ENCODE results near the gene AKR1A1.
"Not testable (repeated sequence)": the region's sequence is repeated elsewhere in the genome, so short reads cannot be mapped to it uniquely, and the experiment has no call there.

The AKR1A1 gene

DNA sequence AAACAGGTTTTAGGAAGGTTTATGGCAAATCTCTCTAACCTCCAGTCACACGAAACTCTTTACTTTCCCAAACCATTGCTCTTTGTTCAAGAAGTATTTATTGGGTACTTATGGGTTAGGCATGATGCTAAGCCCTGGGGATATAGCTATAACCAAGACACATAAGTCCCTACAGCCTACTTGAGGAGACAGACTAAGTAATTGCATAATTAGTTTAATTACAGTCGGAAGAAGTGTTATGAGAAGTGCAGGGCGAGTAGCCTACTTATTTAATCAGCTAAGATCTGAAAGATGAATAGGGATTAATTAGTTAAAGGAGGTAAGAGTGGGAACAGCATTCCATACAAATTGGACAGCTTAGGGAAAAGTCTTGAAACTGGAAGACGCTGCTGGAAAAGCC is 20.0 kb downstream of the AKR1A1 start:
- no peak for DNase-seq (ENCODE audit: low spot score)

- no peak for DNase-seq (ENCODE audit: low spot score)
Measured at GRCh38 chr1:45573231-45573804, 22.7 kb downstream of the AKR1A1 start.

DNA sequence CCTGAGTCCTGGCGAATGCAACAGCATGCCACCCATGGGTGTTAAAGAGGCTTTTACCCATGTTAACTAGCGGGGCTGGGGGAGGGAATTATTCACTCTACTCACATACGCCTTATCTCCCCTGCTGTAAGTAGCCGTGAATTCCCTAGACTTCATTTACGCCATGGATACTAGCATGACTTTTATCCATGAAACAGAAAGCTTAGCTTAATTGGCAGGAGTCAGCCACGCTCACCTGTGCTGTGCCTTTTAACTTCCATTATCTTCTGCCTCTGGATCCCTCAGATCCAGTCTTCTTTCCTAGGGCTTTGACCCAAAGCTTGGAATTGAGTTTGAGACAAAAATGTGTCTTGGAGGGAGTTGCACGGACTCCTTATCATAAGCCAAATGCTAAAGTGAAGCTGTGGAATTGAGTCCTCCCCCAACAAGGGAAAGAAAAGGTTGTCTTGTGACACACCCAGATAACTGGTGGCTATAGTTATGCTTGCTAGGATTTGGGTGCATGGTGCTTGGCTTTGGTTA is 23.5 kb downstream of the AKR1A1 start:
- no peak for DNase-seq (ENCODE audit: low spot score)

- DNase-seq (ENCODE audit: low spot score), result peak; percentile 95
Measured at GRCh38 chr1:45583264-45583665, 32.6 kb downstream of the AKR1A1 start.

- DNase-seq (ENCODE audit: low spot score), result peak; percentile 96
Measured at GRCh38 chr1:45583666-45584350, 33.2 kb downstream of the AKR1A1 start, which contains the start of gene NASP. Gene NASP (plus strand): TSS chr1:45584041. CDS start chr1:45584147, 106 bp downstream.

DNA sequence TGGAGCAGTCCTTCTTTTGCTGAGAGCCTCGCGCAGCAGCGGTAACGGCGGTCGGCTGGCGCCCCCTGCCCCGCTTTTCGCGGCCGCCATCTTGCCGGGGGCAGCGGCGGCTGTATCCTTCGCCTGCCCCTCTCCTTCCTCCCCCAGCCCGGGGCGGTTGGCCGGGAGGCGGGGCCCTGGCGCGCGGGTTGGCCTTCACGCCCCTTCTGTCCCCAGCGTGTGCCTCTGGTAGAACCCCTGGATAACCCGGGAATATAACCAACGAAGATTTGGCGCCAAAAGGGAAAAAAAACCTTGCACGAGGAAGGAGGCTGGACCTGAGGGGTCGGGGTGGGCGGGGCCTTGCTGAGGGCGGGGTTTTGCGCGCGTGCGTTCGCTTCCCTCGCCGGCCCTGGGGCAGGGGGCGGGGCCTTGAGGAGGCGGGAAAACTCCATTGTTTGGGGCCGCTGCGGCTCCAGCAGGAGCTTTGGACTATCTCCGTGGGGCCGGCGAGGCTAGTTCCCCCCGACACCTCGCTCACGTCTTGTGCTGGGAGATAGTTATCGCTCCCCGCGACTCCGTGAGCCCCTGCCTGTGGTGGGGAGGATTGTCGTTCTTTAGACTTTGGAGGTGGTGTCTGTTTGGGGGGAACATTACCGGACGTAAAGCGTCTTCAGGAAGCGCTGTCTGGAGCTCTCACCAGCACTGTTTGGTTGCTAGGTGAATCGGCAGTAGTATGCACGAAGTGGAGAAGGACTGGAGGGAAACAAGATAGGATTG is 33.9 kb downstream of the AKR1A1 start:
- DNase-seq (ENCODE audit: low spot score), result peak; percentile 97

GRCh38 chr1:45585110-45585426 is 34.4 kb downstream of the AKR1A1 start:
- no peak for DNase-seq (ENCODE audit: low spot score)

GRCh38 chr1:45585496-45586075 is 35.0 kb downstream of the AKR1A1 start:
- DNase-seq (ENCODE audit: low spot score), result no peak

GRCh38 chr1:45586769-45587168 is 36.1 kb downstream of the AKR1A1 start:
- DNase-seq (ENCODE audit: low spot score), result no peak

- DNase-seq (ENCODE audit: low spot score), result no peak
Measured at GRCh38 chr1:45589861-45590260, 39.2 kb downstream of the AKR1A1 start.

DNA sequence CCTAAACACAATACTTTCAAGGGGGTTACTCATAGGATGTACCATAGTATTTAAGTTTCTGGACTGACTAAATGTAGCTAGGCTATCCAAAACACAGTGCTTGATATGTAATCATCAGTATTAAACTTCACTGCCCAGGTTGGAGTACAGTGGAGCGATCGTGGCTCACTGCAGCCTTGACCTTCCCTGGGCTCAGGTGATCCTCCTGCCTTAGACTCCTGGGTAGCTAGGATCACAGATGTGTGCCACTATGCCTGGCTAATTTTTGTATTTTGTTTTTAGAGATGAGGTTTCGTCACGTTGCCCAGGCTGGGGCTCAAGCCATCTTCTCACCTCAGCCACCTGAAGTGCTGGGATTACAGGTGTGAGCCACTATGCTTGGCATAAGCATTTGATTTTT is 43.8 kb downstream of the AKR1A1 start:
- no peak for DNase-seq (ENCODE audit: low spot score)

- DNase-seq (ENCODE audit: low spot score), result not testable (repeated sequence)
Measured at GRCh38 chr1:45596765-45597164, 46.1 kb downstream of the AKR1A1 start.

DNA sequence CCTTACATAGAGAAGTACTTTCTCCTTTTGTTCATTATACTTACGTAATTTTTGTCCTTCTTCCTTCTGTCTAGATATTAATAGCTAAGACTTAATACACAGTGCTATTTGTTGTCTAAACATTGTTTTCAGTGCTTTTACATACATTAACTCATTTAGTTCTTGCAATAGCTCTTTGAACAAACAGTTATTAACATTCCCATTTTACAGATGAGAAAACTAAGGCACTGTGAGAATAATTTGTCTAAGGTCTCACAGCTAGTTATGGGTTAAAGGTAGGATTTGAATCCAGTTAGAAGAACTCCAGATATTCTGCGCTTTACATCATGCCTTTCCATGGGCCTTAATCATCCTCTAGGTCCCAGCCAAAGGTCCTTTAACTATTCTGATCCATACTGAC is 53.6 kb downstream of the AKR1A1 start:
- DNase-seq (ENCODE audit: low spot score), result no peak

- no peak for DNase-seq (ENCODE audit: low spot score)
Measured at GRCh38 chr1:45607404-45608074, 56.9 kb downstream of the AKR1A1 start.

DNA sequence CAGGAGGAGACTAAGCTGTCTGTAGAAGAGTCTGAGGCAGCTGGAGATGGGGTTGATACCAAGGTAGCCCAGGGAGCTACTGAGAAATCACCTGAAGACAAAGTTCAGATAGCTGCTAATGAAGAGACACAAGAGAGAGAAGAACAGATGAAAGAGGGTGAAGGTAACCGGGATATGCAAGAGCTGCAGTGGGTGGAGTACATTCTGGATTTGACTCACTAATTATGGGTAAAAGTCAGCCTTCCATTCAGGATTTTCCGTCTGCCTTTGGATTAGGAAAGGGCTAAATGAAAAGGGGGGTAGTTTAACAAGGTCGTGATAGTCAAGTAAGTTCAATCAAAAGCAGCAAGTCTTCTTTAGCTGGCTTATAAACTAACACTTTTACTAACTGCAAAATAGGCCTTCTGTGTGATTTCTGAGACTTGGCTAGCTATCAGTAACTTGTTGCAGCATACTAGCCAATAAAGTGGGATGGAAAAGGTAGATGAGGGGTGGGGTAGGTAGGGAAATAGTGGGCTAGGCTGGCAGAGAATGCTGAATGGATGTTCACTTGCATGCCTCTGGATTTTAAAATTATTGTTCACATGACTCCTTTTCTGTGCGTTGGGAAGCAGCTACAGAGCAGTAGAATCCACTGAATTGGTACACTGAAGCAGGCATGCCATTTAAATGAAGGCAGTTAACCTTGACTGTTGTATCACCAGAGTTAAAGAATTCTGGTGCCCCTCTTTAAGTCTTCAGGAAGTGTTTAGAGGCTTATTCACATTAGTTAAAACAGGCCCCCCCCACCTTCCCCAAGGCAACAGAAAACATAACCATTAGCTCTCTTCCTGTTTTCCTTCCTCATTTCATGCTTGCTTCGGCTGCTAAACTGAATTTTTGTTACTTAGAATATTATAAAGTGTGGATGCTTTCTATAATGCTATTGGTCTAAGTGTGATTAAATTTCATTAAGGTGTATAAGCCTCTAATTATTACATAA is 57.8 kb downstream of the AKR1A1 start:
- DNase-seq (ENCODE audit: low spot score), result no peak

- DNase-seq (ENCODE audit: low spot score), result no peak
Measured at GRCh38 chr1:45610589-45611226, 60.1 kb downstream of the AKR1A1 start.

DNA sequence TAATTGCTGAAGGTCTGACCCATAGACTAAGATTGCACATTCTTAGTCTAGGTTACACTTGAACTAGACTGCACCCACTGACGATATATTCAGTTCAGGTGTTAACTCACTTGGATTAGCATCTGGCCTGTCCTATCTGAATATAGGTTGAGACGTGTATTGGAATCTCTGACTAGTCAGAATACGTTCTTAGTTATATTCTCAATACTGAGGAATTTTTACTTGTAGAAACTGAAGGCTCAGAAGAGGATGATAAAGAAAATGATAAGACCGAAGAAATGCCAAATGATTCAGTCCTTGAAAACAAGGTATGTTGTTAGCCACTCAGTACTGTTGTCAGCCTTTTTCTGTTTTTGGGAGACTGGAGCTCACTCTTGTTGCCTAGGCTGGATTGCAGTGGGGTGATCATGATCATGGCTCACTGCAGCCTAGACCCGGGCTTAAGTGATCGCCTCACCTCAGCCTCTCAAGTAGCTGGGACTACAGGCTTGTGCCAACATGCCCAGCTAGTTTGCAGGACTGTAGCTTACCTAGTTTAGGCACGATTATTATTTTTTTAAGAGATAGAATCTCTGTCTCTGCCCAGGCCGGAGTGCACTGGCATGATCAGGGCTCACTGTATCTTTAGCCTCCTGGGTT is 62.4 kb downstream of the AKR1A1 start:
- DNase-seq (ENCODE audit: low spot score), result no peak

- DNase-seq (ENCODE audit: low spot score), result no peak
Measured at GRCh38 chr1:45615885-45616284, 65.3 kb downstream of the AKR1A1 start.

DNA sequence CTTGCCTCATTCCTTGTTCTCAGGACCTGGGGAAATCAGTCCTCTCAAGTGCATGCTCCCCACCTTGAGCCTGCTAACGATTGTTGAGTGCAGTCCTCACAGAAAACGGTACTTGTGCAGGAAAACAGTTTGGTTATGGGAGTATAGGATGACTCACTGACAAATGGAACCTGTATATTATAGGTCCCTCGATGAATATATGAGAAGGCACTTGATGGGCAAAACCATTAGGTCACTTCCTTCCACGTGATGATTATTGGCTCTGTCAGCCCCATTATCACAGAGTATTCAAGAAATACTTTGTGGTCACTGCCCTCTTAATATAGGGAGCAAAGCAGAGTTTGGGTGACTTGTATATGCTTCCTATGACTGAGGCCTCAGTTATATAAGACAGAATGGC is 67.0 kb downstream of the AKR1A1 start:
- DNase-seq (ENCODE audit: low spot score), result no peak

All from ecto neural progenitor cell (in vitro differentiated cells).